ENCODE measurements around the gene ATF6.

Gene ATF6

GRCh38 chr1:161944381-161944780 is 178.3 kb downstream of the ATF6 start:
- DNase-seq (ENCODE audit: low spot score): no peak
- in situ Hi-C loops (cut with MboI; ENCODE audit: low sequenced_read_pairs, unreplicated experiment): no loop called here
- no peak for TF ChIP-seq CTCF (IDR thresholded peaks at IDR 0.05; ENCODE audit: borderline replicate concordance, control extremely low read depth, extremely low read depth, insufficient read depth, missing control alignments)

GRCh38 chr1:161945306-161946060 is 179.4 kb downstream of the ATF6 start:
- in situ Hi-C loops (cut with MboI; ENCODE audit: low sequenced_read_pairs, unreplicated experiment): no loop called here
- no peak for TF ChIP-seq CTCF (IDR thresholded peaks at IDR 0.05; ENCODE audit: borderline replicate concordance, control extremely low read depth, extremely low read depth, insufficient read depth, missing control alignments)
- no peak for DNase-seq (ENCODE audit: low spot score)

DNA sequence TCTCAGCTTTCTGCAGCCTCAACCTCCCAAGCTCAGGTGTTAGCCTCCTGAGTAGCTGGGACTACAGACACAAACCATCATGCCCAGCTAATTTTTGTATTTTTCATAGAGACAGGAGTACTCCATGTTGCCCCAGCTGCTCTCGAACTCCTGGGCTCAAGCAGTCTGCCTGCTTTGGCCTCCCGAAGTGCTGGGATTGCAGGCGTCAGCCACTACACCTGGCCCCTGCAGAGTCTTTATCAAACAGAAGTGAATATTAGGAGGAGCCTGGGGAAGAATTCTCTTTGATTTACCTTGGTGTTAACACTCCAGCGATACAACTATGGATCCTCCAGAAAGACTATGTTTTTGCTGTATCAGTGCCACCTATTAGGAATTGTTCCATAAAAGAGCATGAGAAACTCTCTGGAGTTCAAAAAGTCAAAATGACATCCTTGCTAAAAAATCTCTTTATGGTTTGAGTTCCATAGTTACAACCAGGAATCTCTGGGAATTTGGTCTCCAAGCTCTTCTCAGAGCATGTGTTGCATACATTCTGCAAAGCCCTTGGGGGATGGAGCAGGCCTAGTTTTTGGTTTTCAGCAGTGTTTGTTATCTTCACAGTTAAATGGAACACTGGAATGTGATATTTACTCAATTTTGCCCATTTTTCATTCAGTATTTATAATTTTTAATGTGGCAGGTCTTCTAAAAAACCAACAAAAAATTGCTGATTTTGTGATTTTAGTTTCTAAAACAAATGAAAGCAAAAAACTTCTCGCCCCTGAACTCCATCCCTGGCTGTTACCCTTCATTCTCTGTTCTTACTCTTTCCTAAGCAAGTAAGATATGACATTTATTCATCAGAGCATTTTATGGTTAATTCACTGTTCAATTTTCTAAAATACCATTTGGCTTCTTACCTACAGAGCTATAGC is 180.2 kb downstream of the ATF6 start:
- DNase-seq (ENCODE audit: low spot score): no peak
- TF ChIP-seq CTCF (IDR thresholded peaks at IDR 0.05; ENCODE audit: borderline replicate concordance, control extremely low read depth, extremely low read depth, insufficient read depth, missing control alignments): no peak
- in situ Hi-C loops (cut with MboI; ENCODE audit: low sequenced_read_pairs, unreplicated experiment): no loop called here

- TF ChIP-seq CTCF (IDR thresholded peaks at IDR 0.05; ENCODE audit: borderline replicate concordance, control extremely low read depth, extremely low read depth, insufficient read depth, missing control alignments): no peak
- DNase-seq (ENCODE audit: low spot score): no peak
- in situ Hi-C loops (cut with MboI; ENCODE audit: low sequenced_read_pairs, unreplicated experiment): no loop called here
Observed at GRCh38 chr1:161948435-161948834, 182.3 kb downstream of the ATF6 start.

- DNase-seq (ENCODE audit: low spot score): no peak
- in situ Hi-C loops (cut with MboI; ENCODE audit: low sequenced_read_pairs, unreplicated experiment): no loop called here
- TF ChIP-seq CTCF (IDR thresholded peaks at IDR 0.05; ENCODE audit: borderline replicate concordance, control extremely low read depth, extremely low read depth, insufficient read depth, missing control alignments): no peak
Observed at GRCh38 chr1:161949548-161949947, 183.4 kb downstream of the ATF6 start.

GRCh38 chr1:161950377-161950776 is 184.3 kb downstream of the ATF6 start:
- no peak for DNase-seq (ENCODE audit: low spot score)
- in situ Hi-C loops (cut with MboI; ENCODE audit: low sequenced_read_pairs, unreplicated experiment): no loop called here
- TF ChIP-seq CTCF (IDR thresholded peaks at IDR 0.05; ENCODE audit: borderline replicate concordance, control extremely low read depth, extremely low read depth, insufficient read depth, missing control alignments): no peak
